HG03097 (cell line): ENCODE results near the gene KCNC4.

Experiments
- ATAC-seq: cut with Tn5 transposase; IDR thresholded peaks from one replicate; pipeline ENCODE4 v1.9.1; 2021; ENCODE audit not compliant: unreplicated experiment, low FRiP score

The KCNC4 gene

GRCh38 chr1:110210604-110211495 lies 736 bp downstream of the KCNC4 start:
- no peak for ATAC-seq

- ATAC-seq, result no peak
These were observed 1.5 kb downstream of the KCNC4 start for GRCh38 chr1:110211496-110212168.

- ATAC-seq, result no peak
These were observed 2.3 kb downstream of the KCNC4 start for GRCh38 chr1:110212169-110213142.

DNA sequence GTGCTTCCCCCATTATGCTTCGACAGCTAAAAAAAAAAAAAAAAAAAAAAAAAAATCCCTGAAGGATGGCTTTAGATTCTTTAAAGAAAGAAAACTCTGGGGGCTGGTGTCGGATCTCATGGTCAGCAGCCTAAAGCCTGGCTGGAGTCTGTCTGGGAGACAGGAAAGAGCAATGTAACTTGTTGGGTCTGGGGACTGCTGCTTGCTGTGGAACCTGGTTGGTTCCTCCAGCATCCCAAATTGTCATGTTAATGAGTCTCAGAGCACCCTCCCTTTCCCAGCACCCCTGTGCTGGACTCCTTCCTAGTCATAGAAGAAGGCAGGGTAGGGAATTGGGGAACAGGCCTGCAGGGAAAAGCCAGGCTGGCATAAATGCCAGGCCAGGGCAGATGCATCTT lies 3.0 kb downstream of the KCNC4 start:
- no peak for ATAC-seq

- ATAC-seq, result no peak
These were observed 4.6 kb downstream of the KCNC4 start for GRCh38 chr1:110214454-110215404.

- ATAC-seq, result no peak
These were observed 5.8 kb downstream of the KCNC4 start for GRCh38 chr1:110215621-110216515.

DNA sequence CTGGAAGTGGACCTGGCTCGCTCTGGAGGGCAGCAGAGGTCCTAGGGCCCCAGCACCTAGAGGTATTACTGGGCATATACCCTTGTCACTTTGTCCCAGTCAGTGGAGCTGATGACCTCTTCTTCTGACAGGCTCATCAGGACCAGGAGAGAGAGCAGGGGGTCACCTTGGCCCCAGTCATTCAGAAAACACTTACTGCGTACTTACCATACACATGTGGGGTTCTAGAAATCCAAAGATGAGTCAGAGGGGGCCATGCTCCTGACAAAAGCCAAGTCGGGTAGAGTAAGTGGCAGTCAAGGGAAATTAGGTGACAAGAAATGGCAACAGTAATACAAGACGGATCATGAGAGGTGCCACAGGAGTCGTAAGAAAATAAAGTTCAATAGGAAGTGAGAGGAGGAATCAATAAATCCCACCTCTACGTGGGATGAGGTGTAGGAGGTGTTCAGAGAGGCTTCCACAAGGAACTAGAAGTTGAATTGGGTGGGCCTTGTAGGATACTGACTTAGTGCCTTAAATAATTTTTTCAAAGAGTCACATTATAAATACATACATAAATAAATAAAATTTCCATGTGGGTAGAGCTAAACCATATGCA lies 6.8 kb downstream of the KCNC4 start:
- no peak for ATAC-seq

DNA sequence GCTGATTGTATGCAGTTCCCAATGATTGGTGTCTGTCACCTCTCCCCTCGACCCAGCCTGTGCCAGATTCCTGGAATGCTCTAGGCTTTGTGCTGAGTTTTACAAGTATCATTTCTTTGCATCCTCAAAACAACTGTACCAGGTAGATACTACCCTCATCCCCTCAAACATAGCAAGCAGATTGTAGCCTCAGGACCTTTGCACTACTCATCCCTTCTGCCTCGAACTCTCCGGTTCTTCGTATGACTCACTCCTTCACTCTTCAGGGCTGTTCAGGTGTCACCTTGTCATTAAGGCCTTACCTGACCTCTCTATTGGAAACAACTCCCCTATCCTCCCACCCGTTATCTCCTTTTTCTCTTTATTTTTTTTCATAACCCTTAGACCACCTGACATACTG lies 8.0 kb downstream of the KCNC4 start:
- ATAC-seq, result no peak

- no peak for ATAC-seq
These were observed 8.6 kb downstream of the KCNC4 start for GRCh38 chr1:110218739-110219138.

GRCh38 chr1:110220324-110220723 lies 10.2 kb downstream of the KCNC4 start:
- no peak for ATAC-seq

- ATAC-seq, result no peak
These were observed 11.0 kb downstream of the KCNC4 start for GRCh38 chr1:110221119-110221518.

- ATAC-seq, result no peak
These were observed 13.0 kb downstream of the KCNC4 start for GRCh38 chr1:110223127-110223526.

GRCh38 chr1:110223581-110223980 lies 13.5 kb downstream of the KCNC4 start:
- no peak for ATAC-seq

GRCh38 chr1:110224240-110224995 lies 14.3 kb downstream of the KCNC4 start:
- no peak for ATAC-seq

GRCh38 chr1:110225212-110225611 lies 15.1 kb downstream of the KCNC4 start:
- no peak for ATAC-seq

GRCh38 chr1:110225756-110226404 lies 15.8 kb downstream of the KCNC4 start:
- no peak for ATAC-seq

- ATAC-seq, result no peak
These were observed 17.7 kb downstream of the KCNC4 start for GRCh38 chr1:110227774-110228173.
